M059J (cell line): ENCODE data around the gene MMP2. TPM values are rescaled to one million over a fixed set of nuclear protein-coding genes. Genes with fewer than 3 reads are reported as not detected.

ENCODE experiments used
- DNase-seq: peaks from one replicate; pipeline ENCODE4 v3.0.0-alpha.2; 2012; ENCODE audit warnings: low read depth
- total RNA-seq: library from RNA; depleted of rRNA; stranded (reverse); fragments of >200 nt; shearing (Covaris generic); gene quantifications from 2 replicates; pipeline ENCODE4 v1.2.3, GENCODE V29; 2014

The MMP2 gene
- total RNA-seq, 1 experiment from 2014 or later: 198 TPM

GRCh38 chr16:55494994-55495421, 16.0 kb downstream of the MMP2 start:
- DNase-seq: peak; percentile 78

- peak; percentile 88 for DNase-seq
Observed at GRCh38 chr16:55495616-55496289, 16.8 kb downstream of the MMP2 start.

- DNase-seq: no peak
Observed at GRCh38 chr16:55496509-55497145, 17.6 kb downstream of the MMP2 start.

- no peak for DNase-seq
Observed at GRCh38 chr16:55497558-55497957, 18.6 kb downstream of the MMP2 start.

- no peak for DNase-seq
Observed at GRCh38 chr16:55498101-55498500, 19.1 kb downstream of the MMP2 start.

GRCh38 chr16:55499281-55499680, 20.3 kb downstream of the MMP2 start:
- DNase-seq: no peak

- DNase-seq: peak; percentile 99
Observed at GRCh38 chr16:55499951-55500529, 21.0 kb downstream of the MMP2 start.

GRCh38 chr16:55500530-55501011, 21.6 kb downstream of the MMP2 start:
- DNase-seq: peak; percentile 87

- peak; percentile 16 for DNase-seq
Observed at GRCh38 chr16:55501549-55502322, 22.7 kb downstream of the MMP2 start.

GRCh38 chr16:55502801-55503366, 23.9 kb downstream of the MMP2 start:
- peak; percentile 94 for DNase-seq

- DNase-seq: no peak
Observed at GRCh38 chr16:55503726-55504550, 24.9 kb downstream of the MMP2 start.

GRCh38 chr16:55505333-55506015, 26.5 kb downstream of the MMP2 start:
- no peak for DNase-seq

GRCh38 chr16:55506083-55506482, 27.1 kb downstream of the MMP2 start:
- no peak for DNase-seq

- DNase-seq: no peak
Observed at GRCh38 chr16:55506708-55507107, 27.7 kb downstream of the MMP2 start.

GRCh38 chr16:55508271-55508921, 29.4 kb downstream of the MMP2 start:
- DNase-seq: no peak

- DNase-seq: peak; percentile 87
Observed at GRCh38 chr16:55508941-55509931, 30.2 kb downstream of the MMP2 start, which contains the start of gene LPCAT2. Gene LPCAT2 (plus strand): TSS chr16:55509072. CDS start chr16:55509182, 110 bp downstream.

- no peak for DNase-seq
Observed at GRCh38 chr16:55510185-55510805, 31.3 kb downstream of the MMP2 start.

- no peak for DNase-seq
Observed at GRCh38 chr16:55512941-55513340, 33.9 kb downstream of the MMP2 start.
